ENCODE results near the gene ZSWIM1.

ZSWIM1 gene

DNA sequence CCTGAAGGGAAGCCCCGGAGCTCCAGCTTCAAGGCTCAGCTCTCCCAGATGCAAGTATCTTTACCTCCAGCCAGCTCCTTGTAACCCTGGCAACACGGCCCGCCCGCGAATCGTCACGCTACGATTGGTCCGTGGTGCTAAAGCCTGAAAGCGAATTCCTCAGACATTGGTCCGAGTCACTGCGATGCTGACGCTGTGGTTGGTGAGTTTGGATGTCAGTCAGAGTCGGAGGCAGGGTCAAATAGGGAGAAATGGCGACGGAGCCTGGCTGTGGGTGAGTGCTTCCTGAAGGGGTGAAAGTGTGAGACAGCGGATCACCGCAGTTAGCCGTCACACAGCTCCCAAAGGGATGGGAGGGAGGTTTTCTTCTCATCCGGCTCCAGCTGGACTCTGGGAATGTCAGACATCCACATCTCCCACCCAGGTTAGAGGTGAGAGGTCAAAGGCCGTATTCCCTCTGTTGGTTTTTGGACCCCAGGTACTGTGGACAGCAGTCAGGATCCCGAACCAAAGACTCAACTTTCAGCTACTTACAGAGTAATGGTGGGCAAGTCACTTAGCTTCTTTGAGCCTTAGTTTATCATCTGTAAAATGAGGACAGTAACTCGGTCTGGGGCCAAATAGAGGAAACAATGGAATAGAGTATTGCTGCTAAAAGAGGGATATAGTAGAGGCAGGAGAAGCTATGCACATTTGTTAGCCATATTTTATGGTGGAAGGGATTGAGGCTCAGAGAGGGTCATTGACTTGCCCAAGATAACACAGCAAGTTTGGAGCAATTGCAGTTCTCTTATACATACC, at the start of gene ZSWIM1:
Gene ZSWIM1, plus strand, starts transcription at position 240 of the 801 bp plus-strand sequence. CDS start 1,366 bp downstream, outside the sequence.
- Histone ChIP-seq H3K27me3 (ENCODE audit: insufficient read depth, low read depth, severe bottlenecking) (no peaks in the 10 kb centered on the region), H3K9me3 (ENCODE audit: severe bottlenecking) (no peaks in the 10 kb centered on the region), H3K4me3 (ENCODE audit: low read depth, low read length) (peak within 1 kb of the TSS; percentile 91), H3K36me3 (peaks cover 29% of the 10 kb centered on the region), H3K27ac (peak within 1 kb of the TSS; percentile 66)
- no peak for TF ChIP-seq CTCF (IDR thresholded peaks at IDR 0.05; ENCODE audit: low read depth, low read length)
- peak; percentile 99 for DNase-seq

DNA sequence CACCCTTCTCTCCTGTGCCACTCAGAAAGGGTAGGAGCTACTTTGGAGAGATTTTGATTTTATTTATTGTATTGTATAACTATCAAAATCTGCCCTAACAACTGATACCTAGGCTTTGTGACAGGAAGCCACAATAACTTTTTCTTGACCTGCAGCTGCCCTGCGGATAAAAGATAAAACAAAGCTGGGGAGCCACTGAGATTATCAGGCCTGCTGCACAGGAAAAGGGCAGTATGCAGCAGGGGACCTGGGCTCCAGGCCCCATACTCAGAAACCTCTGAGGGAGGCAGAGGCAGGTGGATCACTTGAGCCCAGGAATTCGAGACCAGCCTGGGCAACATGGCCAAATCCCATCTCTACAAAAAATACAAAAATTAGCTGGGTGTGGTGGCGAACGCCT, 48.4 kb upstream of the ZSWIM1 start:
- Histone ChIP-seq H3K4me3 (ENCODE audit: low read depth, low read length) (no peak overlapping the region), H3K27ac (no peak overlapping the region; the same call in 1 of the 2 replicates), H3K9me3 (ENCODE audit: severe bottlenecking) (no peaks in the 10 kb centered on the region), H3K36me3 (peaks cover 8% of the 10 kb centered on the region; the same call in 1 of the 2 replicates), H3K27me3 (ENCODE audit: insufficient read depth, low read depth, severe bottlenecking) (no peaks in the 10 kb centered on the region)
- no peak for DNase-seq
- TF ChIP-seq CTCF (IDR thresholded peaks at IDR 0.05; ENCODE audit: low read depth, low read length), result no peak

- peak within 1 kb of the TSS; percentile 67 for H3K4me3 ChIP-seq (ENCODE audit: low read depth, low read length)
- no peak for TF ChIP-seq CTCF (IDR thresholded peaks at IDR 0.05; ENCODE audit: low read depth, low read length)
- H3K36me3 ChIP-seq, result peaks cover 8% of the 10 kb centered on the region; the same call in 1 of the 2 replicates
- no peaks in the 10 kb centered on the region for H3K9me3 ChIP-seq (ENCODE audit: severe bottlenecking)
- no peaks in the 10 kb centered on the region for H3K27me3 ChIP-seq (ENCODE audit: insufficient read depth, low read depth, severe bottlenecking)
- H3K27ac ChIP-seq, result peak within 1 kb of the TSS; percentile 56
- DNase-seq, result peak; percentile 82
Measured at GRCh38 chr20:45833030-45833882, 47.8 kb upstream of the ZSWIM1 start, which contains the start of gene SNX21. Gene SNX21 (plus strand): TSS chr20:45833799. CDS start chr20:45833920, 121 bp downstream.

DNA sequence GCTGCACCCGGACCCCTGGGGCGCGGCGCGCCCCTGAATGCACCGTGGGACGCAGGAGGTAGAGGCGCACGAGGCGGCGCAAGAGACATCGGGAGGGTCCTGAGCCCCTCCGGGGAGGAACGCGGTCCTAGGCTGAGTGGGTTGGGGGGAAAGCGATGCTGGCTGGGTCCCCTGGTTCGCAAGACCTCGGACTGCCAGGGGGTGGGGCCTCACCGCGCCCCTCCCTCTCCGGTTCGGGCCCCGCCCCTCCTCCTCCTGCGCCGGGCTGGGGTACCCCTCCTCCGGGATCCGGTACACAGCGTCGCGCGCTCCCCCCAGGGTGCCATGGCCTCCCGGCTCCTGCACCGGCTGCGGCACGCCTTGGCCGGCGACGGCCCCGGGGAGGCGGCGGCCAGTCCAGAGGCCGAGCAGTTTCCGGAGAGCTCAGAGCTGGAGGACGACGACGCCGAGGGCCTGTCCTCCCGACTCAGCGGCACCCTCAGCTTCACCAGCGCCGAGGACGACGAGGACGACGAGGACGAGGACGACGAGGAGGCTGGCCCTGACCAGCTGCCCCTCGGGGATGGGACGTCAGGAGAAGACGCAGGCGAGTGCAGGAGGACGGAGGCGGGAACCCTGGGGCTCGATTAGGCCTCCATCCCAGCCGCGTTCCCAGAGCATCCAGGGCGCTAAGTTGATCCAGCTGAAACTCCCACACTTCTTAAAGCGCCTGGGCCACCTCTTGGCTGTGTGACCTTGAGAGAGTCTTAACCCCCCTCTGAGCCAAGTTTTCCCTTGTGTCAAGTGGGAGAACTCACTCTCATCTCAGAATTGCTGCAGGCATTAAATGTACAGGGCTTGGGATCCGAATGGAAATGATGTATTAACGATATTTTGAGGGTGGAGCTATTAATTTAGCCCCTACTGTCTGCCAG, 46.9 kb upstream of the ZSWIM1 start:
- Histone ChIP-seq H3K36me3 (peaks cover 8% of the 10 kb centered on the region; the same call in 1 of the 2 replicates), H3K27me3 (ENCODE audit: insufficient read depth, low read depth, severe bottlenecking) (no peaks in the 10 kb centered on the region), H3K9me3 (ENCODE audit: severe bottlenecking) (no peaks in the 10 kb centered on the region), H3K4me3 (ENCODE audit: low read depth, low read length) (peak overlapping the region; percentile 67), H3K27ac (peak overlapping the region; percentile 56)
- DNase-seq, result peak; percentile 80
- no peak for TF ChIP-seq CTCF (IDR thresholded peaks at IDR 0.05; ENCODE audit: low read depth, low read length)

DNA sequence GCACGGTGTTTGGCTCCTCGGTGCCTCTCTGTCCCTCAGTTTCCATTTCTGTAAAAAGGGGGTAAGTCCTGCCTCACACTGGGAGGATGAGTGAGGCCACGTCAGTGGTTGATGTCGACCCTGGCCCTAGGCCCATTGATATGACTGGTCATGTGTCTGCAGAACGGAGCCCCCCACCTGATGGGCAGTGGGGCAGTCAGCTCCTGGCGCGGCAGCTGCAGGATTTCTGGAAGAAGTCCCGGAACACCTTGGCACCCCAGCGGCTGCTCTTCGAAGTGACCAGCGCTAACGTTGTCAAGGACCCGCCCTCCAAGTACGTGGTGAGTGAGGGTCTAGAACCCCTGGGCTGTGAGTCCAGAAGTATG, 46.2 kb upstream of the ZSWIM1 start:
- H3K4me3 ChIP-seq (ENCODE audit: low read depth, low read length), result peak overlapping the region; percentile 67; the same call in 1 of the 2 replicates
- H3K27ac ChIP-seq, result no peak overlapping the region
- H3K36me3 ChIP-seq, result peaks cover 8% of the 10 kb centered on the region; the same call in 1 of the 2 replicates
- H3K27me3 ChIP-seq (ENCODE audit: insufficient read depth, low read depth, severe bottlenecking), result no peaks in the 10 kb centered on the region
- no peak for TF ChIP-seq CTCF (IDR thresholded peaks at IDR 0.05; ENCODE audit: low read depth, low read length)
- no peak for DNase-seq
- H3K9me3 ChIP-seq (ENCODE audit: severe bottlenecking), result no peaks in the 10 kb centered on the region

Data from WERI-Rb-1 (cell line).